Smooth muscle cell (in vitro differentiated cells): ENCODE data around the gene ZNF786. TPM values are rescaled to one million over a fixed set of nuclear protein-coding genes. Genes with fewer than 3 reads are reported as not detected.

Experiments used
- DNase-seq: peaks from one replicate; lab custom pipeline; 2025; ENCODE audit not compliant: unreplicated experiment; lab: John Stamatoyannopoulos, UW
- H2AFZ ChIP-seq: fragments of 200-600 bp; sonication (generic); 2 replicates; pipeline ENCODE4 v1.6.0; 2016; ENCODE audit warnings: antibody characterized with exemption, low read depth, mild to moderate bottlenecking
- H3F3A ChIP-seq: fragments of 200-600 bp; sonication (generic); 2 replicates; pipeline ENCODE4 v1.6.0; 2017; ENCODE audit warnings: antibody characterized with exemption, low read depth
- H3K27ac ChIP-seq: fragments of 200-600 bp; sonication (generic); 2 replicates; pipeline ENCODE4 v1.5.1; 2016; ENCODE audit warnings: low read depth, mild to moderate bottlenecking
- H3K27me3 ChIP-seq: fragments of 200-600 bp; sonication (generic); 2 replicates; pipeline ENCODE4 v1.6.1; 2016; ENCODE audit warnings: low read depth, mild to moderate bottlenecking
- H3K36me3 ChIP-seq: fragments of 200-600 bp; sonication (generic); 2 replicates; pipeline ENCODE4 v1.5.1; 2016; ENCODE audit warnings: low read depth
- H3K4me1 ChIP-seq: fragments of 200-600 bp; sonication (generic); 2 replicates; pipeline ENCODE4 v1.5.1; 2016; ENCODE audit warnings: low read depth
- H3K4me2 ChIP-seq: fragments of 200-600 bp; sonication (generic); 2 replicates; pipeline ENCODE4 v1.6.0; 2016; ENCODE audit warnings: mild to moderate bottlenecking
- H3K4me3 ChIP-seq: fragments of 200-600 bp; sonication (generic); 2 replicates; pipeline ENCODE4 v1.5.1; 2016; ENCODE audit warnings: mild to moderate bottlenecking
- H3K79me2 ChIP-seq: fragments of 200-600 bp; sonication (generic); 2 replicates; pipeline ENCODE4 v1.6.0; 2016; ENCODE audit warnings: low read depth, mild to moderate bottlenecking
- H3K9ac ChIP-seq: fragments of 200-600 bp; sonication (generic); 2 replicates; pipeline ENCODE4 v1.6.0; 2016; ENCODE audit warnings: low read depth
- H3K9me3 ChIP-seq: fragments of 200-600 bp; sonication (generic); replicated peaks from 2 replicates; pipeline ENCODE4 v1.5.1; 2016; ENCODE audit warnings: low read depth
- H4K20me1 ChIP-seq: fragments of 200-600 bp; sonication (generic); 2 replicates; pipeline ENCODE4 v1.6.0; 2016; ENCODE audit warnings: low read depth
- WGBS: methylation state at CpG from one replicate; pipeline ENCODE4 v1.1.7; 2016; ENCODE audit warnings: low lambda C conversion rate; 5-methylcytosine and 5-hydroxymethylcytosine counted together
- polyA plus RNA-seq: library from polyadenylated mRNA; unstranded; fragments of >200 nt; fragmentation: Nextera tagmentation; extraction: Ambion mirVana; gene quantifications from 2 replicates; pipeline ENCODE4 v1.2.1, GENCODE V29; 2016
- total RNA-seq: library from RNA; depleted of rRNA; stranded (reverse); fragments of >200 nt; gene quantifications from 2 replicates; pipeline ENCODE4 v1.2.3, GENCODE V29; 2014
- TF ChIP-seq, protein P1 (sequence below): fragments of 200-600 bp; sonication (generic); IDR thresholded peaks from 2 replicates; pipeline ENCODE4 v1.5.1; 2017; ENCODE audit warnings: borderline replicate concordance, mild to moderate bottlenecking, antibody characterized with exemption; ENCODE audit not compliant: insufficient read depth, poor library complexity, severe bottlenecking

Gene ZNF786, protein sequence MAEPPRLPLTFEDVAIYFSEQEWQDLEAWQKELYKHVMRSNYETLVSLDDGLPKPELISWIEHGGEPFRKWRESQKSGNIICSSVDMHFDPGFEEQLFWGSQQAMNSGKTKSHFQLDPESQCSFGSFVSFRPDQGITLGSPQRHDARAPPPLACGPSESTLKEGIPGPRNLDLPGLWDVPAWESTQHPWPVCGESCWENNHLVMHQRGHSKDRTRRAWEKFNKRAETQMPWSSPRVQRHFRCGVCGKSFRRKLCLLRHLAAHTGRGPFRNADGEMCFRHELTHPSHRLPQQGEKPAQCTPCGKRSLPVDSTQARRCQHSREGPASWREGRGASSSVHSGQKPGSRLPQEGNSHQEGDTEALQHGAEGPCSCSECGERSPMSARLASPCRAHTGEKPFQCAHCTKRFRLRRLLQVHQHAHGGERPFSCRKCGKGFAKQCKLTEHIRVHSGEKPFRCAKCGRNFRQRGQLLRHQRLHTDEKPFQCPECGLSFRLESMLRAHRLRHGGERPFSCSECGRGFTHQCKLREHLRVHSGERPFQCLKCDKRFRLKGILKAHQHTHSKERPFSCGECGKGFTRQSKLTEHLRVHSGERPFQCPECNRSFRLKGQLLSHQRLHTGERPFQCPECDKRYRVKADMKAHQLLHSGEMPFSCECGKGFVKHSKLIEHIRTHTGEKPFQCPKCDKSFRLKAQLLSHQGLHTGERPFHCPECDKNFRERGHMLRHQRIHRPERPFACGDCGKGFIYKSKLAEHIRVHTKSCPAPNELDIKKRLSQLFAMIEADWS
- 2.2 and 2.5 TPM in 2 replicates for total RNA-seq
- 2.3 and 3.1 TPM in 2 replicates for polyA plus RNA-seq

GRCh38 chr7:149090397-149091195 is at the start of gene ZNF786:
Gene ZNF786, minus strand, starts transcription at chr7:149090718. Its CDS starts 78 bp downstream, at chr7:149090640.
- DNase-seq: peak; percentile 71
- Histone ChIP-seq H3F3A (peaks cover 8% of the 10 kb centered on the region), H3K9me3 (no peaks in the 10 kb centered on the region), H4K20me1 (no peaks in the 10 kb centered on the region), H3K27me3 (no peaks in the 10 kb centered on the region), H3K79me2 (peaks cover 39% of the 10 kb centered on the region), H3K4me2 (peak within 1 kb of the TSS; percentile 86), H3K27ac (peak within 1 kb of the TSS; percentile 94), H3K36me3 (no peaks in the 10 kb centered on the region), H3K9ac (peak within 1 kb of the TSS; percentile 74), H2AFZ (peak within 1 kb of the TSS; percentile 85), H3K4me1 (peaks cover 5% of the 10 kb centered on the region), H3K4me3 (peak within 1 kb of the TSS; percentile 71)
- WGBS: under 1% methylated on average over 56 of the region's 77 CpGs
- TF ChIP-seq, protein P1, sequence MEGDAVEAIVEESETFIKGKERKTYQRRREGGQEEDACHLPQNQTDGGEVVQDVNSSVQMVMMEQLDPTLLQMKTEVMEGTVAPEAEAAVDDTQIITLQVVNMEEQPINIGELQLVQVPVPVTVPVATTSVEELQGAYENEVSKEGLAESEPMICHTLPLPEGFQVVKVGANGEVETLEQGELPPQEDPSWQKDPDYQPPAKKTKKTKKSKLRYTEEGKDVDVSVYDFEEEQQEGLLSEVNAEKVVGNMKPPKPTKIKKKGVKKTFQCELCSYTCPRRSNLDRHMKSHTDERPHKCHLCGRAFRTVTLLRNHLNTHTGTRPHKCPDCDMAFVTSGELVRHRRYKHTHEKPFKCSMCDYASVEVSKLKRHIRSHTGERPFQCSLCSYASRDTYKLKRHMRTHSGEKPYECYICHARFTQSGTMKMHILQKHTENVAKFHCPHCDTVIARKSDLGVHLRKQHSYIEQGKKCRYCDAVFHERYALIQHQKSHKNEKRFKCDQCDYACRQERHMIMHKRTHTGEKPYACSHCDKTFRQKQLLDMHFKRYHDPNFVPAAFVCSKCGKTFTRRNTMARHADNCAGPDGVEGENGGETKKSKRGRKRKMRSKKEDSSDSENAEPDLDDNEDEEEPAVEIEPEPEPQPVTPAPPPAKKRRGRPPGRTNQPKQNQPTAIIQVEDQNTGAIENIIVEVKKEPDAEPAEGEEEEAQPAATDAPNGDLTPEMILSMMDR: peak; percentile 86

- Histone ChIP-seq H3K4me1 (no peaks in the 10 kb centered on the region), H3K27me3 (no peaks in the 10 kb centered on the region), H2AFZ (no peak overlapping the region), H3K36me3 (peaks cover under 1% of the 10 kb centered on the region), H3K9ac (no peak overlapping the region), H3K27ac (no peak overlapping the region), H3F3A (no peaks in the 10 kb centered on the region), H3K9me3 (no peaks in the 10 kb centered on the region), H3K79me2 (no peaks in the 10 kb centered on the region), H4K20me1 (no peaks in the 10 kb centered on the region), H3K4me2 (no peak overlapping the region), H3K4me3 (no peak overlapping the region)
- WGBS: 95% methylated on average over 9 of the region's 9 CpGs
- no peak for DNase-seq
- TF ChIP-seq, protein P1: no peak
Measured at GRCh38 chr7:149136118-149136517, 45.6 kb upstream of the ZNF786 start.

DNA sequence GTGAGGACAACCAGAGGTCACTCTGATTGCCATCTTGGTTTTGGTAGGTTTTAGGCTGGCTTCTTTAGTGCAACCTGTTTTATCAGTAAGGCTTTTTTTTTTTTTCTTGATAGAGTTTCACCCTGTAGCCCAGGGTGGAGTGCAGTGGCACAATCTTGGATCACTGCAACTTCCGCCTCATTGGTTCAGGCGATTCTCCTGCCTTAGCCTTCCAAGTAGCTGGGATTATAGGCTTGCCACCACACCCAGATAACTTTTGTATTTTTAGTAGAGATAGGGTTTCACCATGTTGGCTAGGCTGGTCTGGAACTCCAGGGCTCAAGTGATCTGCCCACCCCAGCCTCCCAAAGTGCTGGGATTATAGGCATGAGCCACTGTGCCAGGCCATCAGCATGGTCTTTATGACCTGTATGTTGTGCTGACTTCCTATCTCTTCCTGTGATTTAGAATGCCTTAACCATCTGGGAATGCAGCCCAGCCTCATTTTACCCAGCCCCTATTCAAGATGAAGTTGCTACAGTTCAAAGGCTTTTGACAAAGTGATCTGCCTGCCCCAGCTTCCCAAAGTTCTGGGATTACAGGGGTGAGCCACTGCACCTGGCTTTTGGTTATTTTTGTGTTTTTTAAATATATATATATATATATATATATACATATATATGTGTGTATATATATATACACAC is 42.7 kb upstream of the ZNF786 start:
- H3K9ac ChIP-seq: no peak overlapping the region
- DNase-seq: no peak
- no peak overlapping the region for H3K4me2 ChIP-seq
- no peaks in the 10 kb centered on the region for H3K4me1 ChIP-seq
- no peak overlapping the region for H2AFZ ChIP-seq
- no peak overlapping the region for H3K4me3 ChIP-seq
- H3K79me2 ChIP-seq: peaks cover 12% of the 10 kb centered on the region
- peaks cover 2% of the 10 kb centered on the region for H3F3A ChIP-seq
- WGBS: 93% methylated on average over 2 of the region's 2 CpGs
- H3K27ac ChIP-seq: no peak overlapping the region
- H3K27me3 ChIP-seq: no peaks in the 10 kb centered on the region
- no peaks in the 10 kb centered on the region for H4K20me1 ChIP-seq
- H3K9me3 ChIP-seq: no peaks in the 10 kb centered on the region
- peaks cover 10% of the 10 kb centered on the region for H3K36me3 ChIP-seq
- TF ChIP-seq, protein P1: no peak
